Panc1 (cell line): Measurements from ENCODE around the gene TRABD2B.

Source experiments
- CTCF ChIP-seq: fragments of 450-650 bp; IDR thresholded peaks from 2 replicates; pipeline ENCODE4 v1.5.1; 2017; ENCODE audit warnings: mild to moderate bottlenecking
- POLR2AphosphoS5 ChIP-seq: IDR thresholded peaks from 2 replicates; pipeline ENCODE4 v1.6.1; 2012; ENCODE audit warnings: mild to moderate bottlenecking, low read depth, low read length, moderate library complexity
- SIN3A ChIP-seq: IDR thresholded peaks from 2 replicates; pipeline ENCODE4 v1.6.1; 2012; ENCODE audit warnings: low read depth, mild to moderate bottlenecking, low read length, moderate library complexity, borderline replicate concordance; ENCODE audit not compliant: insufficient read depth

- TF ChIP-seq CTCF: no peak
- no peak for TF ChIP-seq SIN3A
- no peak for TF ChIP-seq POLR2AphosphoS5
These were observed 123.8 kb downstream of the TRABD2B start for GRCh38 chr1:47873337-47873736.
